Osteocyte (in vitro differentiated cells): Measurements from ENCODE around the gene CDK6. TPM values are rescaled to one million over a fixed set of nuclear protein-coding genes. Genes with fewer than 3 reads are reported as not detected.

Source experiments
- DNase-seq: peaks from one replicate; pipeline ENCODE4 v3.0.0; 2021; ENCODE audit warnings: mixed read lengths; ENCODE audit not compliant: unreplicated experiment; ENCODE audit errors: extremely low spot score
- H3K27ac Mint-ChIP-seq: one replicate; pipeline ENCODE4 v1.8.0; 2021; ENCODE audit warnings: mild to moderate bottlenecking, mixed read lengths; ENCODE audit not compliant: unreplicated experiment
- H3K27me3 Mint-ChIP-seq: one replicate; pipeline ENCODE4 v1.8.0; 2021; ENCODE audit warnings: mixed read lengths; ENCODE audit not compliant: unreplicated experiment
- H3K36me3 Mint-ChIP-seq: one replicate; pipeline ENCODE4 v1.8.0; 2021; ENCODE audit warnings: mixed read lengths; ENCODE audit not compliant: unreplicated experiment
- H3K4me1 Mint-ChIP-seq: one replicate; pipeline ENCODE4 v1.8.0; 2021; ENCODE audit warnings: mixed read lengths; ENCODE audit not compliant: unreplicated experiment
- H3K4me3 Mint-ChIP-seq: one replicate; pipeline ENCODE4 v1.8.0; 2021; ENCODE audit warnings: mild to moderate bottlenecking, moderate library complexity, mixed read lengths; ENCODE audit not compliant: unreplicated experiment
- H3K9me3 Mint-ChIP-seq: one replicate; pipeline ENCODE4 v1.8.0; 2021; ENCODE audit warnings: mixed read lengths; ENCODE audit not compliant: unreplicated experiment
- total RNA-seq: library from RNA; stranded (reverse); gene quantifications from 2 replicates; pipeline ENCODE4 v1.2.1, GENCODE V29; 2021
- TF ChIP-seq, protein P1 (sequence below): fragments of 200-600 bp; sonication (generic); IDR thresholded peaks from 2 replicates; pipeline ENCODE4 v1.5.0; 2021; ENCODE audit warnings: antibody characterized with exemption, mild to moderate bottlenecking, moderate library complexity

Gene CDK6
- total RNA-seq, 1 donor from 2014 or later, result 53.6 TPM

DNA sequence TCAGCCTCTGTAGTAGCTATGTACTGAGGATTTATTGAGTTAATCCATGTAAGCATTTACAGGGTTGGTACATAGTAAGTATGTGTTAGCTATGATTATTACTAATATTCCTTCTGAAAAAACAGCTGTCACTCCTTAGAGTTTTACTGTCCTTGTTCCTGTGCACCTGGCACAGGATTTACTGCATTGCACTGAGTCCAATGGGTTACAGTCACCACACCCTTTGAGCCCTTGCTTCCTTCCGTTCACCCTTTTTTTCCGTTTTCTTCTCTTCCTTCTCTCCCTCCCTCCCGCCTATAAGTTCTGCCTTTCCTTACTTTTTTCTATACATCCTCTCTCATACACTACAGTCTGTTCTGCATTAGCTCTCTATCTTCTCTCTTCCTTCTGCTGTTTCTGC is 12.5 kb upstream of the CDK6 start:
- Mint-ChIP-seq H3K36me3 (no peaks in the 10 kb centered on the region), H3K27me3 (no peaks in the 10 kb centered on the region), H3K4me1 (peaks cover 8% of the 10 kb centered on the region), H3K4me3 (no peak overlapping the region), H3K9me3 (peaks cover 2% of the 10 kb centered on the region), H3K27ac (no peak overlapping the region)
- no peak for DNase-seq
- TF ChIP-seq, protein P1, sequence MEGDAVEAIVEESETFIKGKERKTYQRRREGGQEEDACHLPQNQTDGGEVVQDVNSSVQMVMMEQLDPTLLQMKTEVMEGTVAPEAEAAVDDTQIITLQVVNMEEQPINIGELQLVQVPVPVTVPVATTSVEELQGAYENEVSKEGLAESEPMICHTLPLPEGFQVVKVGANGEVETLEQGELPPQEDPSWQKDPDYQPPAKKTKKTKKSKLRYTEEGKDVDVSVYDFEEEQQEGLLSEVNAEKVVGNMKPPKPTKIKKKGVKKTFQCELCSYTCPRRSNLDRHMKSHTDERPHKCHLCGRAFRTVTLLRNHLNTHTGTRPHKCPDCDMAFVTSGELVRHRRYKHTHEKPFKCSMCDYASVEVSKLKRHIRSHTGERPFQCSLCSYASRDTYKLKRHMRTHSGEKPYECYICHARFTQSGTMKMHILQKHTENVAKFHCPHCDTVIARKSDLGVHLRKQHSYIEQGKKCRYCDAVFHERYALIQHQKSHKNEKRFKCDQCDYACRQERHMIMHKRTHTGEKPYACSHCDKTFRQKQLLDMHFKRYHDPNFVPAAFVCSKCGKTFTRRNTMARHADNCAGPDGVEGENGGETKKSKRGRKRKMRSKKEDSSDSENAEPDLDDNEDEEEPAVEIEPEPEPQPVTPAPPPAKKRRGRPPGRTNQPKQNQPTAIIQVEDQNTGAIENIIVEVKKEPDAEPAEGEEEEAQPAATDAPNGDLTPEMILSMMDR, result no peak

DNA sequence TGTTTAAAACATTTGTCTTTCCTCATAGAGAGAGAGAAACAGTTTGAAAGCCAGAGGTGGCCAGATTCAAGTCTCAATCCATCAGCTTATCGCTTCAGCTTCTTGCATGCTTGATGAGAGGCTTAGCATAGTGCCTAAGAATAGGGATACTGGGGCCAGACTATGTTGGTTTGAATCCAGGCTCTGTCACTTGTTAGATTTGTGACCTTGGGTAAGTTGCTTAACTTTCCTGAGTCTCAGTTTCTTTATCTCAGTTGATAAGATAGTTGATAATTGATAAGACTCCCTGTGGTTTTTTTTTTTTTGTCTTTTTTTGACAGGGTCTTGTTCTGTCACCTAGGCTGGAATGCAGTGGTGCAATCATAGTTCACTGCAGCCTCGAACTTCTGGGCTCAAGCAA is 12.1 kb upstream of the CDK6 start:
- Mint-ChIP-seq H3K27ac (no peak overlapping the region), H3K9me3 (peaks cover 5% of the 10 kb centered on the region), H3K27me3 (no peaks in the 10 kb centered on the region), H3K36me3 (no peaks in the 10 kb centered on the region), H3K4me3 (no peak overlapping the region), H3K4me1 (peaks cover 8% of the 10 kb centered on the region)
- DNase-seq, result no peak
- TF ChIP-seq, protein P1, result no peak

GRCh38 chr7:92847305-92847704 is 10.9 kb upstream of the CDK6 start:
- Mint-ChIP-seq H3K9me3 (peaks cover 5% of the 10 kb centered on the region), H3K36me3 (no peaks in the 10 kb centered on the region), H3K4me1 (peaks cover 13% of the 10 kb centered on the region), H3K4me3 (no peak overlapping the region), H3K27me3 (no peaks in the 10 kb centered on the region), H3K27ac (no peak overlapping the region)
- no peak for DNase-seq
- TF ChIP-seq, protein P1, result no peak

- Mint-ChIP-seq H3K4me1 (peaks cover 27% of the 10 kb centered on the region), H3K27ac (no peak overlapping the region), H3K4me3 (no peak overlapping the region), H3K27me3 (no peaks in the 10 kb centered on the region), H3K36me3 (no peaks in the 10 kb centered on the region), H3K9me3 (peaks cover 5% of the 10 kb centered on the region)
- DNase-seq, result no peak
- TF ChIP-seq, protein P1, result no peak
Observed at GRCh38 chr7:92845736-92846135, 9.4 kb upstream of the CDK6 start.

DNA sequence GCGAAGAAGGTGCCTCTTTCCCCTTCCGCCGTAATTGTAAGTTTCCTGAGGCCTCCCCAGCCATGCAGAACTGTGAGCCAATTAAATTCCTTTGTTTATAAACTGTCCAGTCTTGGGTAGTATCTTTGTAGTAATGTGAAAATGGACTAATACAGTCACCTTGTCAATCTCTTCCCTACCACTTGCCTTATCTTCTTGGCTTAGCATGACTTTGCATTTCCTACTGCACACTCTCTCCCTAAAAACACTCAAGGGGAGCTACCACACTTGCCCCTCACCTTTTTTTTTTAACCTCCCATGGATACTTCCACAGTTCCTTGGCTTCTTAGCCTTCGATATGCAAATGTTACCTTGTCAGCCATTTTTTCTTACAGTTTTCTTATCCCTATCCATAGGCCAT is 7.4 kb upstream of the CDK6 start:
- TF ChIP-seq, protein P1, result no peak
- H3K4me1 Mint-ChIP-seq, result peaks cover 20% of the 10 kb centered on the region
- H3K27ac Mint-ChIP-seq, result no peak overlapping the region
- DNase-seq, result no peak
- H3K27me3 Mint-ChIP-seq, result no peaks in the 10 kb centered on the region
- H3K36me3 Mint-ChIP-seq, result no peaks in the 10 kb centered on the region
- H3K4me3 Mint-ChIP-seq, result no peak overlapping the region
- peaks cover 5% of the 10 kb centered on the region for H3K9me3 Mint-ChIP-seq
